Stomach (tissue), 4 donors: ENCODE data around the gene STXBP6.

Experiments
- POLR2A ChIP-seq, 4 donors: fragments of 450-650 bp; IDR thresholded peaks; one replicate each; pipeline ENCODE4 v1.6.1; 2016; ENCODE audit warnings: antibody characterized with exemption in 4 of 4, control low read depth in 2 of 4, mild to moderate bottlenecking in 1 of 4, moderate library complexity in 1 of 4
- POLR2AphosphoS5 ChIP-seq, 3 donors: sonication (generic); formaldehyde crosslinking; IDR thresholded peaks; one replicate each; pipeline ENCODE4 v1.6.1; 2016; ENCODE audit warnings: antibody characterized with exemption in 3 of 3
- TF ChIP-seq, protein P1 (sequence below), 7 experiments: fragments of 450-650 bp in 4 of 7; fragments of 200-600 bp in 3 of 7; sonication (generic) in 3 of 7; IDR thresholded peaks; one replicate each; pipeline ENCODE4 v1.5.1; 2016 to 2019; ENCODE audit warnings: antibody characterized with exemption in 7 of 7, control low read depth in 2 of 7, mild to moderate bottlenecking in 1 of 7

DNA sequence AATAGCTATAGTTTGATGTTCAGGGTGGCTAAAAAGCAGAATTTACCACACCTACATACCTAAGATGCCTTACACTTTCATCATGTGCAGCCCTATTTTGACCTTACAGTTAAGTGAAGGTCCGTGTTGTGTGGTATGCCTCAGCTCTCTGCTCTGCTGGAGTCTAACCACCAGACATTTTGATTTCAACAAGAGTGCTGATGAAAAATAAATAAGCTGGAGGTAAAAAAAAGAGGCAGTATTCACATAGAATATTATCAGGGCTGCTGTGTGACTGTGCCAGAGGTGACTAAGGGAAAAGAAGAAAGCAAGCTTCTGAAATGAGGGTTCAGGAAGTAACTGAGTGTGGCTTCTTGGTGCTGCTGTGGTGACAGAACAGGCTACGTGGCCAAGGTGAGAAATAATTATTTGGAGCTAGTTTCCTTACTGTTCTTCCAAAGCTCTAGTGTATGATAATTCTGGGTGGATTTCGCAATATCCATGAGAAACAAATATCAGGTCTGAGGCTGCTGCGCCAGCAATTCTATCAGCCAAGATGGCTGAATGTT lies 188.8 kb downstream of the STXBP6 start:
- TF ChIP-seq, protein P1, sequence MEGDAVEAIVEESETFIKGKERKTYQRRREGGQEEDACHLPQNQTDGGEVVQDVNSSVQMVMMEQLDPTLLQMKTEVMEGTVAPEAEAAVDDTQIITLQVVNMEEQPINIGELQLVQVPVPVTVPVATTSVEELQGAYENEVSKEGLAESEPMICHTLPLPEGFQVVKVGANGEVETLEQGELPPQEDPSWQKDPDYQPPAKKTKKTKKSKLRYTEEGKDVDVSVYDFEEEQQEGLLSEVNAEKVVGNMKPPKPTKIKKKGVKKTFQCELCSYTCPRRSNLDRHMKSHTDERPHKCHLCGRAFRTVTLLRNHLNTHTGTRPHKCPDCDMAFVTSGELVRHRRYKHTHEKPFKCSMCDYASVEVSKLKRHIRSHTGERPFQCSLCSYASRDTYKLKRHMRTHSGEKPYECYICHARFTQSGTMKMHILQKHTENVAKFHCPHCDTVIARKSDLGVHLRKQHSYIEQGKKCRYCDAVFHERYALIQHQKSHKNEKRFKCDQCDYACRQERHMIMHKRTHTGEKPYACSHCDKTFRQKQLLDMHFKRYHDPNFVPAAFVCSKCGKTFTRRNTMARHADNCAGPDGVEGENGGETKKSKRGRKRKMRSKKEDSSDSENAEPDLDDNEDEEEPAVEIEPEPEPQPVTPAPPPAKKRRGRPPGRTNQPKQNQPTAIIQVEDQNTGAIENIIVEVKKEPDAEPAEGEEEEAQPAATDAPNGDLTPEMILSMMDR (IDR thresholded peaks at IDR 0.05) = no peak
- TF ChIP-seq POLR2A (IDR thresholded peaks at IDR 0.05) (no peak), POLR2AphosphoS5 (IDR thresholded peaks at IDR 0.05) (peak in 1 of 3 donors; percentile 7)
